NCI-H187 treated with DMSO at 0.1 percent for 48 hours (cell line): ENCODE data around the gene PPP1R1B.

Experiments
- DNase-seq: peaks from one replicate; lab custom pipeline; 2025; lab: John Stamatoyannopoulos, UW

The PPP1R1B gene

GRCh38 chr17:39615434-39615833 lies 11.3 kb upstream of the PPP1R1B start:
- DNase-seq: no peak

DNA sequence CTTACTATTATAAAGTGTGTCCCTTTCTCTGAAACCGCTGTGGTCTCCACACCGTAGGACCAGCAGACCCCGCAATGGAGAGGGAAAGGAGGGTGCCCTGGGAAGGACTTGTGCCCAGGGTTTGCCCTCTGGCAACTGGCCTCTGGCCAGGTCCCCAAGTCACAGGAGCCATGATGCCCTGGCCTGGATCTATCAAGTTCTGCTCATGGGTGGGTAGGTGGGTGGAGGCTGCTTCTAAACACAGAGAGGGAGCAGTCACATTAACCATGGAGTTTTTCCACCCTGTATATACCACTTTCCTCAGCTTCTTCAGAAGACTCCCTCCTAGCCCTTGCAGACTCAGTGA lies 9.7 kb upstream of the PPP1R1B start:
- no peak for DNase-seq

DNA sequence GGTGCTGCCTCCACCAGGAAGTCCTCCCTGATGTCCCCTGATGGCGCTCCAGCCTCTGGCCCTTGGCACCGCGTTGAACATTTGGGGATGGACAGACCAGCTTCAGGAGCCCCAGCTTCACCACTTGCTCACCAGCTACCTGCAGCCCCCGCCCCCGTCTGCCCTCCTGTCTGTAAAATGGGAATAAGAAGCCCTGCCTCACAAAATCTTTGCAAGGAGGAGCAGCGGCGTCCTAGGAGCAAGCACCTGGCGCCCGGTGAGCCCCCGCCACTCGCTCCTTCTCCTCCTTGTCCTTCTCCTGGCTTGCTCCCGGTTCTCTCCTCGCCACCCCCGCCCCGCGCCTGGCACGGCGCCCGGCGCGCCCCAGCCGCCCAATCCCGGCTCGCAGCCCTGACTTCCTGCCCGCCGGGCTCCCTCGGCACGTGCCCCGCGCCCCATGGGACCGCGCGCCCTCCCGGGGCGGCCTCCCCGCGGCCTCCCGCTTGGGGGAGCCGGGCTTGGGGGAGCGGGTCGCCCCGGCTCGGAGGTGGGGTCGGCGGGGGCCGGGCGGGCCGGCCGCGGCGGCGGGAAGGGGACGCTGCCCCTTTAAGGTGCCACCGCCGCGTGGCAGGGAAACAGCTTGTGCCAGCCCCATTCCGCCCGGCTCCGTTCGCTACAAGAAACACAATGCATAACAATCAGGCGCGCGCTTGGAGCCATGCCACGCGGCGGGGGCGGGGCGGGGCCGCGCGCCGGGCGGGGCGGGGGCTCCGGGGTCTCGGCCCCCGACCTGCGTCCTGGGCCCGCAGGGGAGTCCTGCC lies 9.1 kb upstream of the PPP1R1B start:
- no peak for DNase-seq

GRCh38 chr17:39618246-39618913 lies 8.4 kb upstream of the PPP1R1B start:
- no peak for DNase-seq

DNA sequence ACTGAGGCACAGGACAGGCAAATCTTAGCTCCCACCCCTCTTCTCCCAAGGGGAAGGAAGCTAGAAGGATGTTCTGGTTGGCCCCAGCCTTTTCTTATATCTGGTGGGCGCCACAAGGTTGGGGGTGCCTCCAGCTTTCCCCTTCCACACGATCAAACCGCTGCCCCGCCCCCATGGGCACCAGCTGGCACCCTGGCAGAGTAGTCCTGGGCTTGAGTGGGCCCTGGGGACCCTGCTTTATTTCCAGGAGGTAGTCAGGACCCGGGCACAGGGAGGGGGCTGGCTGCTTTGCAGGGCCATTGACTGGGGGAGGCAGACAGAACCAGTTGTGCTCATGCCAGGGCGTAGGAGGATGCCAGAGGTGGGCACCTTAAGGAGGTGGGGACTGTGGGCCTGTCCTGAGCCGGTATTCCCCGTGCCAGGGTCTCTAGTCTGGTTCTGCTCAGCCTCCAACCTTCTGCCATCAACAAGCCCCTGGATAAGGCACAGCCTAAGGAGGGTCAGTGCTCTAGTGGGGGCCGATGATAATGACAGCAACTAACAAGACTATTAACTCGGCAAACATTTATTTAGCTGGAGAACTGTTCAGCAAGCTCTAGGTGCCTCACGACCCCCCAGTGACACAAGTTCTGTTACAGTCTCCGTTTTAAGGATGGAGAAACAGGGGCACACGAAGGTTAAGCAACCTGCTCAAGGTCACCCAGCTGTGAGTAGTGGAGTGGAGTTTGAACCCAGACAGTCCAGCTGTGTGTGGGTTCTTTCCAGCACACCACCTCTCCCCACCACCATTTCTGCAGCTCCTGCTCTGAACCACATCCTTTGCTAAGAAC lies 7.6 kb upstream of the PPP1R1B start:
- no peak for DNase-seq

GRCh38 chr17:39619786-39620101 lies 7.0 kb upstream of the PPP1R1B start:
- DNase-seq: no peak

GRCh38 chr17:39621523-39622379 lies 5.0 kb upstream of the PPP1R1B start:
- DNase-seq: peak; percentile 29

DNA sequence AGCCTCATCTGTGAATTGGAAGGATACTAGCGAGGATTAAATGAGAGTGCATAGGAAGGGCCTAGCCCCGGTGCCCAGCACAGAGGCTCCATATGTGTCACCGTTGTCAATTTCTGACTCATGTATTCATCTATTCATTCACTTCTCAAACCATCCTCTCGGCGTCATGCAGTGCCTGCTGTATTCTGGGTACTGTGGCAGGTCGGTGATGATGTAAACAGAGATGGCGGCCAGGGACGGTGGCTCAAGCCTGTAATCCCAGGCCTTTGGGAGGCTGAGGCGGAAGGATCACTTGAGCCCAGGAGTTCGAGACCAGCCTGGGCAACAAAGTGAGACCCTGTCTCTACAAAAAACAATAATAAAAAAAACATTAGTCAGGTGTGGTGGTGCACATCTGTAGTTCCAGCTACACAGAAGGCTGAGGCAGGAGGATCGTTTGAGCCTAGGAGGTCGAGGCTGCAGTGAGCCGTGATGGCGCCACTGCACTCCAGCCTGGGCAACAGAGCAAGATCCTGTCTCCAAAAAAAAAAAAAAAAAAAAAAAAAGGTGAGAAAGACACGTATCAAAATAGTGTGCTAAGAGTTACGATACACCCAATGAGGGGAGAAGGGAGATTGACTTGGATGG lies 4.3 kb upstream of the PPP1R1B start:
- DNase-seq: no peak

DNA sequence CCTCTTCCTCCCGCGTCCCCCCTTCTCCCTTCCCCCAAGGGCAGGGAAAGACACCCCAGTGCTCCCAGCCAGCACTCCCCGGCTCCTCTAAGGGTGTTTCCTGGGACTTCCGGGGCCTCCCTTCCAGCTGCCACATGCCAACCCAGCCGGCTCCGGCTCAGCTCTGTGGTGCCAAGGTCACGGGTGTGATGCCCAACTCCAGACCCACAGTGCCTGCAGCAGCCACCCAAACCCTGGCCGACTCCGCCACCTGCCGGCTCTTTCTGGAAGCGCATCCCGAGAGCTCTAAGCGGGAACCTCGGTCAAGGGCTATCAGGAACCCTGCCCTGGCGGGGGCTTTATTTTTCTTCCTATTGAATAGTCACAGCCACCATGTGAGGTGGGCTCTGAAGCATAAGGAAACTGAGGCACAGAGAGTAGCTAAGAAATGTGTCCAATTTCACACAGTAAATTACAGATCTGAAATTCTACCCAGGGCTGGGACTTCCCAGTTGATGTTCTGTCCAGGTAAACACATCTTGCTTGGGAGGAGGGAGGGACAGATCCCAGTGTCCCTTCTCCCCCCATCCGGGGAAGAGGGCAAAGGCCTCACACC lies 3.3 kb upstream of the PPP1R1B start:
- DNase-seq: no peak

GRCh38 chr17:39624313-39624712 lies 2.4 kb upstream of the PPP1R1B start:
- DNase-seq: no peak

- DNase-seq: no peak
Measured at GRCh38 chr17:39625198-39625785, 1.5 kb upstream of the PPP1R1B start.

GRCh38 chr17:39627047-39627711 lies 427 bp downstream of the PPP1R1B start:
- DNase-seq: no peak

DNA sequence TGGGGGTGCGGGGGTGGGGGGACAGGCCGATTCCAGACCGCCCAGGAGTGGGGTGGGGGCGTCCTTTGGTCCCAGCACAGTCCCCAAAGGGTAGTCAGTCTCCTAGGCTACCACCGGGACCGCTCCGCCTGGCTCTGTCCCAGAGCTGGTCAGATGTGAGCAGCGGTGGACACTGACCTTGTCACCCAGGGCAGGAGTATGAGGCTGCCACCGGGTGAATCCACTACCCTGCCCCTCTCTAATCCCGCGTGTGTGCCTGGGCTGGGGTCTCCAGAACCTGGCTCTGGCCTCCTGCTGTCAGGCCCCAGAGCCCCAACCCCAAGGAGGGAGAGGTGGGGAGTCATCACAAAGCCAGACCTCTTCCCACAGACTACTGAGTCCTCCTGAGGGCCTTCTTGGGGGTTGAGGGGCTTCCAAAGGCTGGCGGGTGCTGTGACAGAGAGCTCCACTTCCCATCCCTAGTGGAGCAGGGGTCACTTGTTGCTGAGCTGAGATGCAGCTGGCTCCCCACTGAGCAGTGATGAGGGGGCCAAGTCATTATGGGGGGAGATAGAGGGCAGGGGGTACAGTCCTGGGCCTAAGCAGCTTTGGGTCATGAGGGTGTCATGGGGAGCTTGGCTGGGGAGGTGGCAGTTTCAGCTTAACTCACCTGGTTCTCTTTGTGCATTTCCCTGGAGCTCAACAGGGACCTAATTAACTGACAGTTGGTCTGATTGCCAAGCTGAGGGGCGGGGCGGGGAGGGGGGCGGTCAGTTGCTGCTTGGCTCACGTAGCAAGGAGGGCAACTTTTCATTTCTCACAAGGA lies 1.2 kb downstream of the PPP1R1B start:
- no peak for DNase-seq

DNA sequence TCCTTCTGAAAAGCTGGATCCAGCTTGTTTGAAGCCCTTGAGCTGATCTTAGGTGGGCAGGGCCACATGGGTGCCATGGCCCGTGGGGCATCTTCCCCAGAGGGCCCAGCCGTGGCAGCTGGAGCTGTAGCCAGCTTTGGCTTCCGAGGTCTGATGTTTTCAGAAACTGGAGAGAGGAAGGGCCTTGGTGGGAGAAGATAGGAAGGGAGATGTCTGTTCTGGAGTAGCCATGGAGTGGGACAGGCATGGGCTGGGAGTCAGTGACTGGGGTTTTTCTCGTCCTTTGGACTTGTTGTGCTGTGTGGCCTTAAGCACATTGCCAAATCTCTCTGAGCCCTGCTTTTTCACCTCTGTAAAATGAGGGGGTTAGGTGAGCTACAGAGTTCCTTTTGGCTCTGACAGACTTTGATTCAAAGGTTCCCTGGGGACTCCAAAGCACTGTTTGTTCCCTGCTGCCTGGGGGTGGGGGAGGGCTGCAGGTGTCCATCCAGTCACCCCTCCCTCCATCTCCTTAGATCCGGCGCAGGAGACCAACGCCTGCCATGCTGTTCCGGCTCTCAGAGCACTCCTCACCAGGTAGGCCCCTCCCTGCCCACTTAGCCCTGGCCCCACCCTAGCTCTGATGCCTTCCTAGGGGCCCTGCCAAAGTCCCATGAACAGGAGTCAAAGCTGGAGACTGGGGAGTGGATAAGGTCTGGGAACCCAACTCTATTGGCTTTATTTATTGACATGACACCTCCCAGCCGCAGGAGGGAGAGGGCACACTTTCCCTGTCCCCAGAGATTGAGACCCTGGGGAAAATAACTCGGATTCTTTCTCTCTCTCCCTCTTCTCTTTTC lies 2.1 kb downstream of the PPP1R1B start:
- no peak for DNase-seq

DNA sequence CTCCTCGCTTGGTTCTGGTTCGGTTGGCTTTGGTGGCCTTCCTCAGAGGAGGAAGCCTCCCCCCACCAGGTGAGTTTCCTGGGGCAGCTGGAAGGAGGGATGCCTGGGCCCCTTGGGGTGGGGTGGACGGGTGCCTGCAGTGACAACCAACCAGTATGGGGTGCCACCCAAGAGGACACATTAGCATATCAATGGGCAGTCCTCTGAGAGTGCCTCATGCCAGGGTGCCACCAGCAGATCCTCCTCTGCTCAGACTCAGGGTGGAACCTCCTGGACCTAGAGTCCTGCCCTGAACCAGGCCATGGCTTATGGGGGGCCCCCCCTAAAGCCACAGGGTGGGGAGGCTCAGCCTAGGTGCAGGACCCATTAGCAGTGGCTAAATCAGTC lies 2.7 kb downstream of the PPP1R1B start:
- DNase-seq: no peak

- no peak for DNase-seq
Measured at GRCh38 chr17:39629898-39630297, 3.1 kb downstream of the PPP1R1B start.

GRCh38 chr17:39631403-39631802 lies 4.7 kb downstream of the PPP1R1B start:
- DNase-seq: no peak

DNA sequence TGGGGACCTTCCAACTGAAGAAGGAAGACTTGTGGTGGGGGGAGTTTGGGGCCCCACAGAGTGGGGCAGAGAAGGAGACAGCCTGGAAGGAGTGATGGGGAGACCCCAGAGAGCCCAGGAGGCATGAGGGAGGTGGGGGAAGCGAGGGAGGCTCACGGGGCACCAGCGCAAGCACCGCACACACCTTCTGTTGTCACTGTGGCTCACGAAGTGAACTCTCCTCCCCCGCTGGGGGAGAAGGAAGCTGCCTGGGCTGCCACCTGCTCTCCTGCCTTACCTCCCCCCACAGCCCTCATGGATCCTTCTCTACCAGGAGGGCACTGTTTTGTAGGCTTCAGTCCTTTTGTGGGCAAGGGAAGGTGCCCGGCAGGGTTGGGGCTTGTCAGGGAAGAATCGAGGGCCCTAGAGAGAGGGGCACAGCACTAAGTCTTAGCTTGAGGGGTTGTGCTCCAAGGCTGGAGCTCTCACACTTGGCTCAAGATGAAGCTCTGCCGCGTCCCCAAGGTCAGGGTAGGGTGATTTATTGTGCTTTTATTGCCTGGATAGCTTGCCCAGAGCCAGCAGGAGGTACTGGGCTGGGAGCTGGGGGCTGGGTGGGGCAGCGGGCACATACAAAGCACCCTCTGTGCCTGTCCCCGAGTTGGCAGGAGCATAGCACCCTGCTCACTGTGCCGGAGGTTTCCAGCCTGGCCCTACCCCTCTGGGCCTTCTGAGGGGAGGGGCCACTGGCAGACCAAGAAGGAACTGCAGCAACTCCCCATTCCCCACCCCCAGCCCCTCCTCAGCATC lies 5.6 kb downstream of the PPP1R1B start:
- no peak for DNase-seq
